Fibroblast of skin of scalp (primary cell): ENCODE measurements around the gene KIAA0408. TPM values are rescaled to one million over a fixed set of nuclear protein-coding genes. Genes with fewer than 3 reads are reported as not detected.

Experiments used
- DNase-seq: peaks from one replicate; pipeline ENCODE4 v3.0.0-alpha.2; 2013
- polyA plus RNA-seq, 2 experiments: library from polyadenylated mRNA; unstranded; fragments of 120-200 nt; gene quantifications; one replicate each; pipeline ENCODE4 v1.2.1, GENCODE V29; 2013; ENCODE audit not compliant: insufficient read length in 2 of 2

KIAA0408 gene
- 3.0 TPM for polyA plus RNA-seq (2013, experiment 1 of 2; ENCODE audit: insufficient read length)
- polyA plus RNA-seq (2013, experiment 2 of 2; ENCODE audit: insufficient read length): 4.3 TPM

DNA sequence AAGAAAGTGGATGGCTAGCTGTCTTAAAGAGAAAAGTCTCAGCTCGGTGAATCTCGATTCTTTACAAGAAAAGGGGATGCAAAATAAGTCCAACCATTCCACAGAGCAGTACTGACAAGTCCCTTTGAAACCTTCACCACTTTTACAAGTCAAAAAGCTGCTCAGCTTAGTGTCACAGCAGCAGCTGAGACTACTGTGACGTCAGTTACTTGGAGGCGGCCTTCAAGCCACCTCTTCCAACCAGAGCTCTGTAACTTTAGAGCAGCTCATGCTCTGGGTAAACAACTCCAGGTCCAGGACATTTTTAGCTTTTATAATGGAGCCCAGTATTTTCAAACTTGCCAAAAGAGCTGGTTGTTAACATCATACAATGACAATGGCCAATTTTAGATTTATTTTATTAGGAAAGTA, at the start of gene KIAA0408:
TSS of gene KIAA0408 (minus strand) at position 159 of the 411 bp plus-strand sequence. CDS start 5,408 bp downstream, outside the sequence.
- peak; percentile 67 for DNase-seq

DNA sequence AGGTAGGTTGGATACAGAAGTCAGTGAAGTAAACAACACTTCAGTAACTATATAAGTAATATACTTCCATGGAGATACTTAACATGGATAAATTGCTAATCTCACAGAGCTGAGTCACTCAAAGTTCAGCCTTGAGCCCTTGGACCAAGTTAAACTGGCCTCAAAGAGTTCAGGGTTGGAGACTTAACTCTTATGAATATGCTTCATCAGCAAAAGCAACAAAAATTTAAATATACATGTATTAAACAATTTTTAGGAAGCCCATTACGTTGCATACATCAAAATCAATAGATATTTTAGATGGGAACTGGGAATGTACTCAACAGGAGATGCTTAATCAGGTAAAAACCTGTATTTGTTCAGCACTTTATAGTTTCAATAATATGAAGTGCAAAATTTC, 47.7 kb upstream of the KIAA0408 start:
- no peak for DNase-seq

DNA sequence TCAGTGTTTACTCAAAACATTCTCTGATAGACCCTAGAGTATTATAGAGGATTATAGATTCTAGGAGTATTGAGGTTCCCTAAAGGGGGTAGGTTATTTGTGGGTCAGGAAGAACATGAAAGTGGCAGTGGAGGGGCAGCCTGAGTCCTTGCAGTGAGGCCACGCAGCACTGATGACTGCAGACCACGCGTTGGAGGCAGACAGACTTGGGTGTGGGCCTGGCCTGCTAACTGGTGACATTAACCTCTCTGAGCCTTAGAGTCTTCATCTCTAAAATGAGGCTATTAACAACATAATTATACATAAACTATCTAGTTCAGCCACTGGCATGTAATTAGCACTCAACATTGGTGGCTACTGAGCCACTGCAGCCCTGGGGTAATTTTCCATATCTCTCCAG, 43.8 kb upstream of the KIAA0408 start:
- DNase-seq: no peak

DNA sequence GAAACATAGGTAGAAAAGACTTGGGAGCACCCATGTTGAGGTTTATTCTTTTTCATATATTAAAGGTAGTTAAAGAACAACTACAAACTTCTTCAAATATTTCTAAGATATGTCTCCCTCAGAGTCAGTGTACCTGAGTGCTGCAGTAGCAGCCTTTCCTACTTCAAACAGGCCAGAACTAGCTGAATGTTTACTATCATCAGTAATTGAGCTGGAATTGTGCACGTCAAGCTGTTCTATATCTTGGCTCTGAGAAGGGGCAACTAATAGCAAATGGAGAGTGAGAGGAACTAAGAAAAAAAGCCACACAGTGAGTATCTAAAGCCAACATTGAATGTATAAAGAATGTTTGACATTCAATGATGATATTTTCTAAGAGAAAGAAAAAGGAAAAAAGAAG, 38.2 kb upstream of the KIAA0408 start:
- no peak for DNase-seq

DNA sequence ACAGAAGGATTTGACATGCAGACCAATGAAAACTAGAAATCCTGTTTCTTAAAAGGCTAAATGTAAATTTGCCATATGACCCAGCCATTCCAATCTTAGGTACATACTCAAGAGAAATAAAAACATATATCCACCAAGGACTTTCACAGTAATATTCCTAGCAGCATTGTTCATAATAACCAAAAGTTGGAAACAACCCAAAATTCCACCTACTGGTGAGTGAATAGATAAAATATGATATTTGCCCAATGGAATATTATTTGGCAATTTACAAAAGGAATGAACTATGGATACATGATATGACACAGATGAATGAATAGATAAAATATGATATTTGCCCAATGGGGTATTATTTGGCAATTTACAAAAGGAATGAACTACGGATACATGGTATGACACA, 37.3 kb upstream of the KIAA0408 start:
- peak; percentile 39 for DNase-seq

DNA sequence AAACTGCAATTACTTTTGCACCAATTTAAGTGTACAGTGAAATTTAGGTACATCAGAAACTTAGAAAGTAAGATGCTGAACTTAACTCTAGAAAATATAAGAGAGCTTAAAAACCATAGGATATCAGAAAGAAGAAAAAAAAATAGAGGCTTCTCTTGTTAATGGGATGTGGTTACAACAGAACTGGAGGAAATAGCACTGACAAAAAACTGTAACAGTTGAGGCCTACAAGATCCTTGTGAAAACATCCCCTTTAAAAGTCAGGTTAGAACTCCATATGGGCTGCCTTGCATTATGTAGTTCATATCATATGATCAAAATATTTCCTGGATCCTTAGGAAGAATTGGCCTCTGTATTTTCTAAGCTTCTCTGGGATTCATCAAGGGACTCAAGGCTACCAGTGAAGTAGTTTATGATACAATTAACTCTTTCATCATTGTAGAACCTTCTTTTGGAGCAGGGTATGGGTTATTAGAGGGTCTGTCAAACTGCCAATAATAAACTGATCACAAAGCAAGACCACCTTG, 35.1 kb upstream of the KIAA0408 start:
- DNase-seq: no peak

DNA sequence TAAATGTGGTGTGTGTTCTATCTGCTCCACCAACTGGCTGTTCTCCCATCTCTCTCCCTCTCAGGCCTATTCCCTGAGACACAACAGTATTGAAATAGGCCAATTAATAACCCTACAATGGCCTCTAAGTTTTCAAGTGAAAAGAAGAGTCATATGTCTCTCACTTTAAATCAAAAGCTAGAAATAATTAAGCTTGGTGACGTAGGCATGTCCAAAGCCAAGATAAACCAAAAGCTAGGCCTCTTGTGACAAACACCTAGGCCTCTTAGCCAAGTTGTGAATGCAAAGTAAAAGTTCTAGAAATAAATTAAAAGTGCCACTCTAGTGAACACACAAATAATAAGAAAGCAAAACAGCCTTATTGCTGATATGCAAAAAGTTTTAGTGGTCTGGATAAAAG, 30.1 kb upstream of the KIAA0408 start:
- DNase-seq: no peak

DNA sequence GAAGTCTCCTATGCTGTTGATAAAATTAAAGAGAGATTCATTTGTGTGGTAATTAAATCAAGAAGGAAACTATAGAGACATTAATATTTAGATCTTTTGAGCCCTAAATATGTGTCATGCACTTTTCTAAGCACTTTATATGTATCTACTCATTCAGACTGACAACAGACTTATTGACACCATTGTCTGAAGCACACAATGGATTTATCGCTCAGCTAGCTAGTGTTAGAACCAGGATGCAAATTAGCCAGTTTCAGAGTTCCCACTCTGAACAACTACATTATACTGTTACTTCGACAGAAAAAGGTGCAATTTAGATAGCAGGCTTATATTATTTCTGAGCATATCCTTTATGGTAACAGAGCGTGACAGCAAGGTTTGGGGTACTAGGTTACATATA, 27.7 kb upstream of the KIAA0408 start:
- DNase-seq: no peak

DNA sequence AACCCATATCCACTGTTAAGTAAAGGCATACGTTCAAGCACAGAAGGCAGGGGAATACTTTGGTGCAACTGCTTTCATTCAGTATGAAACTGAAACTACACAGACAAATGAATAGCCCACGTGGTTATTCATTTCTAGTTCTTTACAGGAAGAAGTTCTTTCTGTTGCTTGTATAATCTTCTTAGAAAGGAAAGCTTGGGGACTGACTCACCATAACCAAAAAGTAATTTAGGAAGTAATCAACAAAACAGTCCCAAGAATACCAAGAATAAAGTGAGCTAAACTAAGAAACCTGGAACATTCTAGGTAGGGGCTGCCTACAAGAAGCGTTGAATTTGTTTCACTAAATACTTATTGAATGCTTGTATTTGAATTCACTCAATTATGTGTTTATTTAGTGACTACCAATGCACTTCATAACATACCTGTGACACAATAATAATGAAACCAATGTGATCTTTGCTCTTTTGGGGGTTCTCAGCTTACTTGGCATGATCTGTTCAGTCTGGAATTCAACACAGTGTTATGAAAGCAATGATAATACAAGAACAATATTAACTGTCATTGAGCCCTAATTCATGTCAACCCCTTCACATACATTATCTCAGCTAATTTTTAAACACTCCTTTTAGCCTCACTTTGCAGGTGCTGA, 25.1 kb upstream of the KIAA0408 start:
- peak; percentile 55 for DNase-seq

DNA sequence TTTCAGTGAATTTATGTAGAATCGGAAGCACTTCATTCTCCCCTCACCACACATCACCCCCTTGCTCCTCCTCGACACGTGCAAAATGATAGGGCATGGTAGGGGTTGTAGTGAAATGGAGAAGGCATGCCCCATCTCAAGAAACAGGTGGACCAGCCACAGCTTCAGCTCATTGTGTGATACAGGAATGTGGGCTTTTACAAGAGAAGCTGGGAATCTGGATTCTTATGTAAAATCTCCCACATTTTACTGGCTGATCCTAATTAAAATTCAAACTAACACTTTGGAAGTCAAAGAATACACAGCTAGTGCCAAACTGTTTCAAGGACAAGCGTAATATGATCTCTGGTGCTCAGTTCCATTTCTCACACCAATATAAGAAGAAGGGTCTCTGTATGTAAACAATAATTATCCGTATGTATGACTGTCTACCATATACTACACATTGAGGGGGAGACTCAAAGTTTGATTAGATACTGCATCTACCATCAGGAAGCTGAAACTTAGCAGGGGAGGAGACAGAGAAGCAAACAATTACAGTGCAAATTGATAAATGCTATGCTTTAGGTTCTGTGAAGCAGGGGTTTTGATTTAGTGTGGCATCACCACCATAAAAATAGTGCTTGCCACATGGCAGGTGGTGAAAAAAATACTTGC, 24.3 kb upstream of the KIAA0408 start:
- no peak for DNase-seq

DNA sequence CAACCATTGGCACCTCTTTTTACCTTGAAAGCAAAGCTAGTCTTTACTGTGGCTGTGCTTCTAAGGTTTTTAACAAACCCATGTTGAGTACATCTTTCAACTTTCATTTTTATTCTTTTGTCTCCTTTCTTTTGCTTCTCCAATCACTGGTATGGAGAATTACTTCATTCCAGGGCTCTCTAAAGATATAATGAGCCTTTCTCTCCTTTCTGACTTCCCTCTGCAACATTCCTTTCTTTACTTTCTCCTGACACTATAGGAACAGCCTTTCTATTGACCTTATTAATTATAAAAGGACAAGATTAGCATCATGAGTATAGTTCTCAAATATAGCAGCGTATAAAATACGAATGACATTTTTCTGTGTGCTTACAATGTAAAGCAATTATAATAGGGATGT, 23.1 kb upstream of the KIAA0408 start:
- no peak for DNase-seq

DNA sequence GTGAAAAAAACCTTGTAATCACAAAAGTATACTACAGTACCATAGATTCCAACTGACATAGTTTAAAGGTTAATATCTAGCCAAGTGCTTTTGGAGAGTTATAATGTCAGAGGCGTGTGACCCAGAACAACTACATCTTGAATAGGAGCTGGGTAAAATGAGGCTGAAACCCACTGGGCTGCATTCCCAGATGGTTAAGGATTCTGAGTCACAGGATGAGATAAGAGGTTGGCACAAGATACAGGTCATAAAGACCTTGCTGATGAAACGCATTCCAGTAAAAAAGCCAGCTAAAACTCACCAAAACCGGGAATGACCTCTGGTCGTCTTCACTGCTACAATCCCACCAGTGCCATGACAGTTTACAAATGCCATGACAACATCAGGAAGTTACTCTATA, 22.4 kb upstream of the KIAA0408 start:
- peak; percentile 23 for DNase-seq

DNA sequence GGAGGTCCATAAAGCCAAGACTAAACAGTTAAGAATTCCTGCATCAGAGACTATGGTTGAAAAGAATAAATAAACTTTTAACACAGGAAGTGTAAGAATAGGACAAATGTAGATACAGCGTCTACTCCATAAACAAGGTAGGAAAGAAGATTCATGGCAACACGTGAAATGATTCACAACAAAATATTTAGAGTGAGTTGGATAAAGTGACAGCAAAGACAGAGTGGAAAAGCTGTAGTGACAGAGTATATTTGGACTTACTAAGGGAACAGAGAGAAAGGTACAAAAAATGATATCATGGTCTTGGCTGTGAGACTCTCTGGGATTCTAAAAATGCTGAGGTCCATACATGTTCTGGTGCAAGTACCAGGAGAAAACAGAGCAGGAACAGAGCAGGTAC, 21.9 kb upstream of the KIAA0408 start:
- DNase-seq: no peak

DNA sequence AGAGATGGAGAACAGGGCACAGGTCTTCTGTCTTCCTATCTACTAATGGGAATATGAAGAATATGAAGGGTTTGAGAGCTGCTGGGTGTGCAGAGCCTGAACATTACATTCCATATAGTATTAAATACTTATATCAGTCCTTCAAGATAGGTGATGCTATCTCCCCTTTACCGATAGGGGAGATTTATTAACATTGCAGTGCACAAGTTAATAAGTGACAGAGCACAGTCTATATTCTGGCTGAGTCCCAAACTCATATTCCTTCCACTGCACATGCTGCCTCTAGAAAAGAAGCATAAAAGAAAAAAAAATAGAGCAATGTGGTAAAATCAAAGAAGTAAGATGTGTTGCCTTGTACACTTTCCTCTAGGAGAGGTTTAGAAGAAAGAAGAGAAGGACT, 18.5 kb upstream of the KIAA0408 start:
- no peak for DNase-seq

DNA sequence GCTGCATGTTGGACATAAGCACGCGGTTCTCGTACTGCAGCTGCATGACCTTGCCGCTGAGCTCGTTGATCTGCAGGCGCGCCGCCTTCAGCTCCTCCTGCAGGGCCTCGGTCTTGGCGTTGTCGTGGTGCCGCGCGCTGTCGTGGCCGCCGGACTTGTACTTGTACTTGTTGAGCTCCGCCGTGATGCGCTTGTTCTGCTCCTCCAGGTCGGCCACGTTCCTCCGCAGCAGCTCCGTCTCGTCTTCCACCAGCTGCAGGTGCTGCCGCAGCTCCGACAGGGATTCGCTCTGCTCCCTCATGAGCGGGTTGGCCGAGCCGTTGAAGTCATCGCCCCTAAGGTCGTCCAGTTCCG, 16.6 kb upstream of the KIAA0408 start:
- no peak for DNase-seq

DNA sequence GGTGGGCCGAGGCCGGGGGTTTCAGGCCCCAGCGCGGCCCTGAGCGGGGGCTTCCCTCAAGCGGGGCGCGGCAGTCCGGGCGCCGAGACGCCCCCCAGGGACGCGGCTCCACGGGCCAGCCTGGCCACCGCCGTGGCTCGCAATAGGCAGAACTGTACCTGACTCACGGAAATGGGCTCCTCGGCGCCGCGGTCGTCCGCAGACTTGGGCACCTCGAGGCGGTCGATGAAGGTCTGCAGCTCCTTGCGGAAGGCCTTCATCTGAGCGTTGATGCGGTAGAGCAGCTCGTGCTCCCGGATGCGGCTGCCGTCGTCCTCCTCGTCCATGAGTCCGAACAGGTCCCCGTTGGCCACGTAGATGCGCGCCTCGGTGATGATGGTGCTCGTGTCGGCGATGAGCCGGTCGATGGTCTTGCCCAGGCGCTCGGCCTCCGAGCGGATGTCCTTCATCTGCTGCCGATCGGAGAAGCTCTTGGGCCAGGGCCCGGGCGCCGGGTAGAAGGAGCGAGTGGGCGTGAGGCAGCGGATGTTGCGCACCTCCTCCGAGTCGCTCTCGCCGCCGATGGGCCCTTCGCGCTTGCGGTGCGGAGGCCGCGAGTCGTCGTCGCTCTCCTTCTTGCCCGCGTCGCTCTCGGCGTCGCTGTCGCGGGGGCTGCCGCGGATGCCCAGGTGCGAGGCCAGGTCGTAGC, 16.1 kb upstream of the KIAA0408 start:
- DNase-seq: no peak

DNA sequence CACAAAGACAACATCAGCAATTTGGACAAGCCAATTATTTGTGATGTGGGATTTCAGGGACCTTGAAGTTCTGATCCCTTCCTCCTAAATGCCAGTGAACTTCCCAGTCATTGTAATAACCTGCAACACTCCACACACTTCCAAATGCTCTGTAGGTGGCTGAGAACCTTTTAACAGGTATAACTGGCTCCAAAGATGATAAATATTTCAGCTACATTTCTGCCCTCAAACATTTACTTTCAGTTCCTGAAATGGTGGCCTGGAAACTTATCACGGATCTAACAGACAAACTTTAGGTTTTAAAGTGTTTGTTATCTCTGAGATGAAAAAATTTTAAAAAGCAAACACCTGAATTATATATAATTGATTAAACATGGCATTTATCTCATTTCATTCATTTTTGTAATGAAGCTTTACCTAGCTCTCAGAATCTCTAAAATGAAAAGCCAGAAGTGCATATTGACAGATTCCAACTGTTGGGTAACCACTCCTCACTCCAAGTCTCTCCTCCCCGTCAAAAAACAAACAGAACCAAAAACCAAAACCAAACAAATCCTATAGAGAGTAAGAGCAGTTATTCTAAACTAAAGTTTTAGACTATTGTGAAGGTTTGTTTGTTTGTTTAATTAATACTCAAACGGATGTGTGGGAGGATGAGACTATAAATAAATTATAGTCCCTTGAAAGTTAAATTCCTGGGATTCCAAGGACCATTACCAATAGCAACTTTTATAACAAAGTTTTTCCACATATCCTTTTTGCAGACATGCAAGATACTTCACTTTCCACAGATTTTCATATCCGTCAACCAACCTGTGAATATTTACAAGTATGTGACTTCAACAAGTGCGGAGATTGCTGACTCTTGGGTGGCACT, 12.4 kb upstream of the KIAA0408 start:
- DNase-seq: peak; percentile 22

DNA sequence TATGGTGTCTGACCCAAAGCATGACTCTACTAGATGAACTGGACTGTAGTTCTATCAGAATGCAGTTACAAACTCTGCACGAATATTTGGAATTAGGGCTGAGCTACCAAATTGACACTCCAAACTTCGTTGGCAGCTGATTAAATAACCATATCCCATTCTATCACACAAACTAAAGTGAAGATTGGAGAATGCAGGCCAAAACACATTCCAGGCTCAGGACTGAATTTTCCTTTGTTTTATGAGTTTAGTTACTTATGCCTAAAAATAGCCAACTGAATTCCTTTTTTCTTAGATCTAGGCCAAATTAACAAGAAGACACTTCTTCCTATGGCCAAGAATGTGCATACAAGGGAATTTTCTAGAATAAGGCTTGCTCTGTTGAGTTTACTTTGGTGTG, 9.7 kb upstream of the KIAA0408 start:
- DNase-seq: no peak

DNA sequence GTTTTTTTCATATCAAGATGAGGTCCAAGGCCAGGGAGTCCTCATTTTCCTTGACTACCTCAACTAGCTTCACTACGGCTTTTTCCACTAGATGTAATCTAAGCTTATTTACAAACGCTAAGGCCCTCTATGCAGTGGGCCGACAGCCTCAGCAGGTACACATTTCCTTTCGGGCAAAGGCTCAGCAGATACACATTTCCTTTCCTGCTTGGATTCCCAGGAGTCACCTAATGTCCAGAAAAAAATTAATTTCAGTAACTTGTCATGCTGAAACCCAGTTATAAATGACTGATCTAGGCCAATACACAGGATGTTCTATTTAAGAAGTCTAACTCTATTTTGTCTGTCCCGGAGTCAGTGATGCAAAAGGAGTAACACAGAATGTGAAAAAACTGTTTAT, 7.2 kb upstream of the KIAA0408 start:
- DNase-seq: no peak

DNA sequence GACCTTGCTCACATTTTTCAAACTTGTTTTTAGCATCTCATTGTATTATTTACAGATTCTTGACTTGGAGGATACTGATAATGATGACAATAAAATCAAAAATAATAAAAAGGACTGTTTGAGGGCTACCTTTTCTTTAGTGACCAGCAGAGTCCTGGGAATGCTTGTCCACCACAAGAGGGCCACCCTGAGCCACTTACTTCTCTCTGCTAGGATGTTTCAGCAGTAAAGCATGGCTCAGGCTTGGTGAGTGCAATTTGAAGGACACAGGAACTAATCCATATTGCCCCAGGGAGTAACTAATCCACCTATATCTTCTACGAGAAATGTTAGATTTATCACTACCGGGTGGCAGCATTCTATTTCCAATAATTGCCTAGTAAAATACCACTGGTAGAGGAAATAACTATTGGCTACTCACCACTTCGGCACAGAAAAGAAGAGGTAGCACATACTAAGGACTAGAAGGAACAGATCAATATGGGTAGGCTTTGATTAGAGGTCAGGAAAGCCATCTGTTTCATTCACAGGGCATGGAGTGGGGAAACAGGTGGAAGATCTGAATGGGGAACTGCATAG, 5.8 kb upstream of the KIAA0408 start:
- peak; percentile 66 for DNase-seq

DNA sequence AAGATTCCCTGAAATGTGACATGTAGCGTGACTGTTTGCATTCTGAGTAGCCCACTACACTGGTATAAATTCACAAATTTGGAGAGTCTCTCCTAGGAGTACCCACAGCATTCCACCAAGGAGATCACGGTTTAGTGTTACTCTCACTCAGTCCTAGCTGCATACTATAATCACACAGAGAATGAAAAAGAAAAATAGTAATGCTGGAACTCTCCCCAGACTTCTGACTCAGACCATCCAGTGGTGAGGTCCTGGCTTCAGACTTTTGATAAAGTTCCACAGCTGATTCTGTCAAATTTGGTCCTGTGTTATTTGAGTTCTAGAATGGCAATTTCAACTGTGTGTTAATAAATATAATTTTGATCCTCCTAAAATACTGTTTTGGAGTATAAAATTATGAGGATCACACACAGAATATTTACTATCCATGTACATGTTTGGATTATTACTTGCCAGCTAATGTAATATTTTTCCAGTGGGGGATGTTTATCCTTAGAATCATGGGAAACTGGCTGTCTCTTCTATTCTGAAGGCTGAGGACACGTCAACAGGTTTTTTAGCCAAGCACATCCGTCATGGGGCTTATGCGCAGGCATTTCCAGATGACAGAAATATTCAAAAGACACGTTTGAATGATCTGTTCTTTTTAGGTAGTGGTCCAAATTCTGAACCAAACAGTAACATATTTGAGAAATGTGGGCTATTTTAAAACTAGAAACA, 5.1 kb upstream of the KIAA0408 start:
- DNase-seq: peak; percentile 86

DNA sequence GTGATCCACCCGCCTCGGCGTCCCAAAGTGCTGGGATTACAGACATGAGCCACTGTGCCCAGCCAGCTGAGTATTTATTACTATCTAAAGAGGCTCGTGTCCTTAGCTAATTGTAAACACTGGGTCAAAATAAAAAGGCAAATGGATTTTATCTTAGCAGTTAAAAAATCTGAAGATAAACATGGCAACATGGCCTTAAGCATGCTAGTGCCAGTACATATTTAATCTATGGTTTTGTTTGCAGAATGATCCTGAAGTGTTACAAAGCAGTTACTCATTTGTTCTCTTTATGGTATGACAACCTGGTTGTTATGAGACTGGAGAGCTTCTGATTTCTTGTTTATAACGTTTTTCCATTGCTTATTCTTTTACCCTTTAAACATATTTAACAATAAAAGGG, 3.9 kb upstream of the KIAA0408 start:
- no peak for DNase-seq
